GM23338 (cell line): Measurements from ENCODE around the gene DNAJB6. TPM values are rescaled to one million over a fixed set of nuclear protein-coding genes. Genes with fewer than 3 reads are reported as not detected.

Source experiments
- ATAC-seq: fragments of 200-7000 bp; cut with Tn5 transposase; 3 replicates; pipeline ENCODE4 v1.9.1; 2020
- DNase-seq: peaks from one replicate; pipeline ENCODE4 v3.0.0-alpha.2; 2015; ENCODE audit warnings: low spot score
- H2AFZ ChIP-seq: fragments of 200-600 bp; sonication (generic); 2 replicates; pipeline ENCODE4 v1.8.0; 2016; ENCODE audit warnings: antibody characterized with exemption, mild to moderate bottlenecking, moderate library complexity
- H3F3A ChIP-seq: fragments of 200-600 bp; sonication (generic); replicated peaks from 2 replicates; pipeline ENCODE4 v1.8.0; 2017; ENCODE audit warnings: antibody characterized with exemption, mixed run types, low read depth
- H3K27ac ChIP-seq: fragments of 200-600 bp; sonication (generic); 2 replicates; pipeline ENCODE4 v1.6.1; 2016; ENCODE audit warnings: low read depth
- H3K27me3 ChIP-seq: fragments of 200-600 bp; sonication (generic); 2 replicates; pipeline ENCODE4 v1.8.0; 2016; ENCODE audit warnings: mild to moderate bottlenecking, mixed run types, moderate library complexity; ENCODE audit not compliant: insufficient read depth
- H3K36me3 ChIP-seq: fragments of 200-600 bp; sonication (generic); 2 replicates; pipeline ENCODE4 v1.8.0; 2016; ENCODE audit warnings: mild to moderate bottlenecking; ENCODE audit not compliant: insufficient read depth
- H3K4me1 ChIP-seq: fragments of 200-600 bp; sonication (generic); 2 replicates; pipeline ENCODE4 v1.8.0; 2016; ENCODE audit warnings: mild to moderate bottlenecking, moderate library complexity; ENCODE audit not compliant: insufficient read depth
- H3K4me2 ChIP-seq: fragments of 200-600 bp; sonication (generic); 2 replicates; pipeline ENCODE4 v1.7.1; 2017; ENCODE audit warnings: mixed run types
- H3K4me3 ChIP-seq: fragments of 200-600 bp; sonication (generic); 2 replicates; pipeline ENCODE4 v1.6.1; 2016; ENCODE audit warnings: mixed run types
- H3K79me2 ChIP-seq: fragments of 200-600 bp; sonication (generic); replicated peaks from 2 replicates; pipeline ENCODE4 v1.8.0; 2017; ENCODE audit warnings: mild to moderate bottlenecking; ENCODE audit not compliant: insufficient read depth
- H3K9me2 ChIP-seq: fragments of 200-600 bp; sonication (generic); 2 replicates; pipeline ENCODE4 v1.8.0; 2017; ENCODE audit not compliant: insufficient read depth
- H4K20me1 ChIP-seq: fragments of 200-600 bp; sonication (generic); replicated peaks from 2 replicates; pipeline ENCODE4 v1.8.0; 2017; ENCODE audit warnings: mild to moderate bottlenecking; ENCODE audit not compliant: insufficient read depth
- H3K27ac Mint-ChIP-seq: 2 replicates; pipeline ENCODE4 v1.8.0; 2020; ENCODE audit warnings: inconsistent platforms, mild to moderate bottlenecking, moderate library complexity, mixed read lengths
- H3K27me3 Mint-ChIP-seq: 3 replicates; pipeline ENCODE4 v1.8.0; 2022; ENCODE audit warnings: low read depth, mild to moderate bottlenecking, moderate library complexity, mixed read lengths, inconsistent platforms; ENCODE audit not compliant: insufficient read depth, poor library complexity
- H3K36me3 Mint-ChIP-seq: 3 replicates; pipeline ENCODE4 v1.8.0; 2021; ENCODE audit warnings: low read depth, mild to moderate bottlenecking, inconsistent platforms, moderate library complexity, mixed read lengths
- H3K4me1 Mint-ChIP-seq: 3 replicates; pipeline ENCODE4 v1.8.0; 2020; ENCODE audit warnings: mild to moderate bottlenecking, inconsistent platforms, mixed read lengths
- H3K4me3 Mint-ChIP-seq: 3 replicates; pipeline ENCODE4 v1.8.0; 2021; ENCODE audit warnings: moderate library complexity, mild to moderate bottlenecking, inconsistent platforms, mixed read lengths
- H3K9me3 Mint-ChIP-seq: 3 replicates; pipeline ENCODE4 v1.8.0; 2020; ENCODE audit warnings: moderate library complexity, mild to moderate bottlenecking, inconsistent platforms, mixed read lengths
- ETS1 ChIP-seq: IDR thresholded peaks from 2 replicates; pipeline ENCODE4 v1.6.1; 2016; ENCODE audit warnings: antibody characterized with exemption
- EZH2phosphoT487 ChIP-seq: fragments of 200-600 bp; sonication (generic); IDR thresholded peaks from one replicate; pipeline ENCODE4 v1.8.1; 2018; ENCODE audit warnings: antibody characterized with exemption; ENCODE audit not compliant: unreplicated experiment
- NANOG ChIP-seq: IDR thresholded peaks from 2 replicates; pipeline ENCODE4 v1.6.1; 2016; ENCODE audit warnings: antibody characterized with exemption, borderline replicate concordance
- STAT1 ChIP-seq: IDR thresholded peaks from one replicate; pipeline ENCODE4 v1.6.1; 2016; ENCODE audit warnings: antibody characterized with exemption; ENCODE audit not compliant: unreplicated experiment
- ZNF114 ChIP-seq: fragments of 250-450 bp; sonication (Bioruptor Pico); IDR thresholded peaks from 2 replicates; pipeline ENCODE4 v1.5.0; 2020; ENCODE audit warnings: mild to moderate bottlenecking, moderate library complexity
- polyA plus RNA-seq: library from polyadenylated mRNA; unstranded; fragments of >200 nt; fragmentation: Nextera tagmentation; extraction: Ambion mirVana; gene quantifications from 2 replicates; pipeline ENCODE4 v1.2.1, GENCODE V29; 2016
- total RNA-seq: library from RNA; depleted of rRNA; stranded (reverse); fragments of >200 nt; shearing (Covaris generic); gene quantifications from 2 replicates; pipeline ENCODE4 v1.2.3, GENCODE V29; 2014
- TF ChIP-seq, protein P1 (sequence below), 2 experiments: fragments of 200-600 bp in 1 of 2; sonication (generic) in 1 of 2; conservative IDR thresholded peaks; 2 replicates each; pipeline versions ENCODE4 v1.5.1 to v1.6.1; 2016 to 2017; ENCODE audit warnings: antibody characterized with exemption in 2 of 2, low read depth in 2 of 2, mild to moderate bottlenecking in 2 of 2, moderate library complexity in 1 of 2
- TF ChIP-seq, protein P2 (sequence below): IDR thresholded peaks from one replicate; pipeline ENCODE4 v1.6.1; 2018; ENCODE audit warnings: antibody characterized with exemption; ENCODE audit not compliant: unreplicated experiment

DNAJB6 gene
- total and polyA plus RNA-seq, 2 experiments from 2014 or later, result 308 to 322 TPM

DNA sequence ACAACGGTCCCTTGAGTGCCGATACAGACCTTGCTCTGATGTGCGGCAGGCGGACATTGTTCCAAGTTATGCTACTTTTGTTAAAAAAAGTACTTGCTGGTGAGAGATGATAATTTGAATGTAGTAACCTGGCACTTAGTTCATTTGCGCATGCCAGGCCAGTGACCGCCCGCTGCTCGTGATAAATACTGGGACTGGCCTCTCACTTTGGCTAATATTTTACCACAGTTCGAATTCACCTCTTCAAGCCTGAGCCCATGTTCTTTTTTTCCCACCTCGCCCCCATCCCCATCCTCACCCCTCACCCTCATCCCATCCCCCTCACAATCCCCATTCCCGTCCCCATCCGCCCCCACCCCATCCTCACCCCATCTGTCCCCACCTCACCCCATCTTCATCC, 126.4 kb downstream of the DNAJB6 start:
- DNase-seq (no peak), ATAC-seq (no peak)
- Mint-ChIP-seq H3K27ac (no peak overlapping the region), H3K9me3 (peaks cover 94% of the 10 kb centered on the region), H3K4me1 (no peaks in the 10 kb centered on the region), H3K4me3 (no peak overlapping the region), H3K27me3 (peaks cover 14% of the 10 kb centered on the region), H3K36me3 (peaks cover 40% of the 10 kb centered on the region)
- Histone ChIP-seq H3K27ac (no peak overlapping the region), H3K36me3 (no peaks in the 10 kb centered on the region), H3K4me2 (no peak overlapping the region), H2AFZ (no peak overlapping the region), H3K4me3 (no peak overlapping the region), H3K79me2 (no peaks in the 10 kb centered on the region), H3K27me3 (no peaks in the 10 kb centered on the region), H3K4me1 (no peaks in the 10 kb centered on the region), H4K20me1 (no peaks in the 10 kb centered on the region), H3K9me2 (no peaks in the 10 kb centered on the region), H3F3A (no peaks in the 10 kb centered on the region)
- TF ChIP-seq ZNF114 (no peak), ETS1 (no peak), STAT1 (no peak), NANOG (no peak)
- TF ChIP-seq, protein P1, sequence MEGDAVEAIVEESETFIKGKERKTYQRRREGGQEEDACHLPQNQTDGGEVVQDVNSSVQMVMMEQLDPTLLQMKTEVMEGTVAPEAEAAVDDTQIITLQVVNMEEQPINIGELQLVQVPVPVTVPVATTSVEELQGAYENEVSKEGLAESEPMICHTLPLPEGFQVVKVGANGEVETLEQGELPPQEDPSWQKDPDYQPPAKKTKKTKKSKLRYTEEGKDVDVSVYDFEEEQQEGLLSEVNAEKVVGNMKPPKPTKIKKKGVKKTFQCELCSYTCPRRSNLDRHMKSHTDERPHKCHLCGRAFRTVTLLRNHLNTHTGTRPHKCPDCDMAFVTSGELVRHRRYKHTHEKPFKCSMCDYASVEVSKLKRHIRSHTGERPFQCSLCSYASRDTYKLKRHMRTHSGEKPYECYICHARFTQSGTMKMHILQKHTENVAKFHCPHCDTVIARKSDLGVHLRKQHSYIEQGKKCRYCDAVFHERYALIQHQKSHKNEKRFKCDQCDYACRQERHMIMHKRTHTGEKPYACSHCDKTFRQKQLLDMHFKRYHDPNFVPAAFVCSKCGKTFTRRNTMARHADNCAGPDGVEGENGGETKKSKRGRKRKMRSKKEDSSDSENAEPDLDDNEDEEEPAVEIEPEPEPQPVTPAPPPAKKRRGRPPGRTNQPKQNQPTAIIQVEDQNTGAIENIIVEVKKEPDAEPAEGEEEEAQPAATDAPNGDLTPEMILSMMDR (conservative IDR thresholded peaks at IDR 0.05; ENCODE audit: low read depth in 2 of 2), result no peak

DNA sequence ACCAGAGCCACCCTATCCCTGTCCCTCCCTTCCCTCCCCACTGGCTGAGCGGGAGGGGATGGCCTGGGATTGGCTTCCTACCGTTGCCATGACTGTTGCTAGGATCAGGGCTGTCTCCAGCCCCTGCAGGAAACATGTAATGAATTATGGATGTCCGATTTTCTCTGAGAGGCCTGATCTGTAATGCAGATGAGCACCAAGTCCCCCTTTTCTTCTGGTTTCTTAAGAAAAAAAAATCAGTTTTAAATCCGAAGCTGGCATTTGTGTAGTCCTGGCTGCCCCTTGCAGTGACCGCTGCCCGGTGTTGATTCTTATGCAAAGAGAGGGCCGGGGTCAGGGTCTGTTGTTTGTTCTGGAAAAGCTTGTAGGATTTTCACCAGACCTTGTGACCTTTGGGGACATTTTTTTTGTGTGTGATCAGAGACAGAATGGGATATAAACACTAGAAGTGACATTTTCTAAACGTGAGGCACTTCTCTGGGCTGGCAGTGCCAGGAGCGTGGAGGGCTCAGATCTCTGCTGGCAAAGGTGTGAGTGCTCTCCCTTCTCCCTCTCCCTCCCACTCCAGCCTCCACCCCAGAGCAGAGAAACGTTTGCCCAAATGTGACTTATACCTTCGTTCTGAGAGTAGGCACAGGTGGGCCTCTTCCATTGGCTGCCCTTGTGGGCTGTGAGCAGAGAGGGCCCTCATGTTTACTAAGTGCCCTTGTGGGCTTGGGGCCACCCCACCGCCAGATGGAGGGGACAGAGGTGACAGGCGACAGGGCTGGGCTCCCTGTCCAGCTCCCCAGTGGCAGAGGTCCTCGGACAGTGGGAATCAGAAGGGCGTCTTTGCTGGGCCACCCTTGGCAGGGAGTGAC, 127.5 kb downstream of the DNAJB6 start:
- Histone ChIP-seq H3K27me3 (no peaks in the 10 kb centered on the region), H3F3A (no peaks in the 10 kb centered on the region), H3K36me3 (no peaks in the 10 kb centered on the region), H3K4me3 (no peak overlapping the region), H2AFZ (no peak overlapping the region), H3K27ac (no peak overlapping the region), H3K4me2 (no peak overlapping the region), H3K9me2 (no peaks in the 10 kb centered on the region), H3K79me2 (no peaks in the 10 kb centered on the region), H4K20me1 (no peaks in the 10 kb centered on the region), H3K4me1 (no peaks in the 10 kb centered on the region)
- Mint-ChIP-seq H3K36me3 (peaks cover 38% of the 10 kb centered on the region), H3K4me1 (no peaks in the 10 kb centered on the region), H3K4me3 (no peak overlapping the region), H3K27ac (no peak overlapping the region), H3K9me3 (peaks cover 93% of the 10 kb centered on the region), H3K27me3 (peaks cover 16% of the 10 kb centered on the region)
- ATAC-seq (no peak), DNase-seq (no peak)
- TF ChIP-seq, protein P1 (conservative IDR thresholded peaks at IDR 0.05; ENCODE audit: low read depth in 2 of 2), result no peak
- TF ChIP-seq ETS1 (no peak), EZH2phosphoT487 (no peak)
- TF ChIP-seq, protein P2, sequence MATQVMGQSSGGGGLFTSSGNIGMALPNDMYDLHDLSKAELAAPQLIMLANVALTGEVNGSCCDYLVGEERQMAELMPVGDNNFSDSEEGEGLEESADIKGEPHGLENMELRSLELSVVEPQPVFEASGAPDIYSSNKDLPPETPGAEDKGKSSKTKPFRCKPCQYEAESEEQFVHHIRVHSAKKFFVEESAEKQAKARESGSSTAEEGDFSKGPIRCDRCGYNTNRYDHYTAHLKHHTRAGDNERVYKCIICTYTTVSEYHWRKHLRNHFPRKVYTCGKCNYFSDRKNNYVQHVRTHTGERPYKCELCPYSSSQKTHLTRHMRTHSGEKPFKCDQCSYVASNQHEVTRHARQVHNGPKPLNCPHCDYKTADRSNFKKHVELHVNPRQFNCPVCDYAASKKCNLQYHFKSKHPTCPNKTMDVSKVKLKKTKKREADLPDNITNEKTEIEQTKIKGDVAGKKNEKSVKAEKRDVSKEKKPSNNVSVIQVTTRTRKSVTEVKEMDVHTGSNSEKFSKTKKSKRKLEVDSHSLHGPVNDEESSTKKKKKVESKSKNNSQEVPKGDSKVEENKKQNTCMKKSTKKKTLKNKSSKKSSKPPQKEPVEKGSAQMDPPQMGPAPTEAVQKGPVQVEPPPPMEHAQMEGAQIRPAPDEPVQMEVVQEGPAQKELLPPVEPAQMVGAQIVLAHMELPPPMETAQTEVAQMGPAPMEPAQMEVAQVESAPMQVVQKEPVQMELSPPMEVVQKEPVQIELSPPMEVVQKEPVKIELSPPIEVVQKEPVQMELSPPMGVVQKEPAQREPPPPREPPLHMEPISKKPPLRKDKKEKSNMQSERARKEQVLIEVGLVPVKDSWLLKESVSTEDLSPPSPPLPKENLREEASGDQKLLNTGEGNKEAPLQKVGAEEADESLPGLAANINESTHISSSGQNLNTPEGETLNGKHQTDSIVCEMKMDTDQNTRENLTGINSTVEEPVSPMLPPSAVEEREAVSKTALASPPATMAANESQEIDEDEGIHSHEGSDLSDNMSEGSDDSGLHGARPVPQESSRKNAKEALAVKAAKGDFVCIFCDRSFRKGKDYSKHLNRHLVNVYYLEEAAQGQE, result no peak
